Hematopoietic multipotent progenitor cell treated with erythropoietin and hydrocortisone succinate and interleukin-3 and kit ligand, for 8 days (in vitro differentiated cells): ENCODE results near the gene NDUFV1.
A peak's percentile ranks its signal among the peaks of the same experiment; 100 is the strongest.
"Not testable (repeated sequence)": the region's sequence is repeated elsewhere in the genome, so short reads cannot be mapped to it uniquely, and the experiment has no call there.

ENCODE experiments used
- DNase-seq: peaks from one replicate; pipeline ENCODE4 v3.0.0-alpha.2; 2015

The NDUFV1 gene

DNA sequence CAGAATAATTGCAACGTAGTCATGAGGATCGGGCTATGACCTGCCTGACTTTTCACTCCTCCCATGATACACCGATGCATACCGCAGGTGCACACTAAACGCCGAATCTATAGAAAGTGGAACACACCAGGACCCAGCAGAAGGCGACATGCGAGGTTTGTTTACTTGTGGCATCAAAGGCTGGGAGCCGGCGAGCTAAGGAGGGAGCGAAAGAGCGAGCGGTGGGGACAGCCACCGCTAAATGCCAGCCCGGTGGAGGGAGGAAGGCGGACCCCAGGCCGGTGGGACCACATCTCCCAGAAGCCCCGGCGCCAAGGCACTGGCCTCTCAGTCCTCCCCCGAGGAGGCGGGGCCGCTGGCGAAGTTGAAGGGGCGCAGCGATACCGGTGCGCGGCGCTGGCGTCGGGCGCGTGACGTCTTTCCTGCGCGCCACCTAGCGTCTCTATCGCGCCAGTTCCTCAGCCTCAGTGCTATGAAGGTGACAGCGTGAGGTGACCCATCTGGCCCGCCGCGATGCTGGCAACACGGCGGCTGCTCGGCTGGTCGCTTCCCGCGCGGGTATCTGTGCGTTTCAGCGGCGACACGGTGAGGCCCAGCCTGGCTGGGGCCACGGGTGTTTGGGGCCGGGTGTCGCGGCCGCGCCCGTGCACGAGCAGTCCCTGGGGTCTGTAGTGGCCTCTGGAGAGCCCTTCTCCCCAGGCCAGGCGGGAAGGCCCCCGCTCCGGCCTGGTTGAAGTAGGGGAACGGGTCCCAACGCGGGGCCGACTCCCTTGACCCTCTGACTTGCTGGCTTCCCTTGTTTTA, at the start of gene NDUFV1:
TSS of gene NDUFV1 (plus strand) at position 445 of the 804 bp plus-strand sequence. CDS start at position 514, 69 bp downstream.
- DNase-seq: peak; percentile 95

DNA sequence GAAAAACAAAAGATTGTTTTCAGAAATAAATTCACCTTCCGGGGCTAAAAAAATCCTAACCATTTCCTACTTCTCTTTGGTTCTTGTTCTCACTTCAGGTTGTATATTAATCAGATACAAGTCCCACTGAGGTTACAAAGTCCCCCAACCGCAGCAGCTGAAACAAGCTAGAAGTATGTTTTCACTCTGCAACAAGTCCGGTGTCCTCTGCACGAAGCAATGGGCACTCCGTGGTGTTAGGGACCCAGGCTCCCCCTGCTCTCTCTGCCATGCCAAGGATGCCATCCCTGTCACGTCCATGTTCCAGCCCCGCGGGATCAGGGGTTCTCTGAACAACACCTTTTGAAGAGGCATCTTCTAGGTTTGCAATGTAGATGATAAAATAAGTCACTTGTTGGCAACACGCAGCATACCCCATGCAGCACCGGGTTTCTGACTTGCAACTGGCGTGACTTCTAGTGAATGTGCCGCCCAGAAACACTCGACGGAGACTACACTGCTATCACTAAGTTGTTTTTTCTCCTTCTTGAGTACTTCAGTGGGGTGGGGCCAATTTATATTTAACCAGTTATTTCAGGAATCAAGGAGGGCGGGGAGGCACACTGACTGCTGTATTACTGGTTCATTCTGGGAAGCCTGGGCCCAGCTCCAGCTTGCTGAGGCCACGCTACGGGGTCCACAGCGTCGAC, 48.5 kb upstream of the NDUFV1 start:
- no peak for DNase-seq

DNA sequence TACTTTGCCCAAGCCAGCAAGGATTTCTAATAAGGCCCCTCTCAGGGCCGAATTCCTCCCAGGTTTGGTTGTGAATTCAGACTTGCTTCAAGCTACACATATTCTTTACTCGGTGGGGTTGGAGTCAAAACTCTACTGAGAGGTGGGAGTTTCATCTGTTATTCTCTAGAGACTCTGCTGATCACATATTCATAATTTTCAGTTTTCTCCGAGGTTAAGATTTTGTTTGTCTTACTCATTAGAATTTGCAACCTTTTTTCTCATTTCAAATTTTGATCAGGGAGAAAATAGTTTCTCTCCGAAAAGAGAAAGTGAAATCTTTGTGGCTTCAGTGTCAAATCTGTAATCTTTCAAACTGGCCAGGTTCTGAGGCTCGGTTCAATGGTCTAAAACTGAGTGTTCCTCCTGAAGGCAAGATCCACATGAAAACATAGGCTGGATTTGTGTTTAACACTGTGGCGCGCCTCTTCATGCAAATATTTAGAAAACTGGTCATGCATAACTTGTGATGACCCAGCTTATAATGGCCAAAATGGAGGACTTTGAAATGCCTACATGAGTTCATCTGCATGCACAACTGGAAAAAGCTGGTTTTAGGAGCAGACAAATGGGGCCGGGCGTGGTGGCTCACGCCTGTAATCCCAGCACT, 44.6 kb upstream of the NDUFV1 start:
- no peak for DNase-seq

DNA sequence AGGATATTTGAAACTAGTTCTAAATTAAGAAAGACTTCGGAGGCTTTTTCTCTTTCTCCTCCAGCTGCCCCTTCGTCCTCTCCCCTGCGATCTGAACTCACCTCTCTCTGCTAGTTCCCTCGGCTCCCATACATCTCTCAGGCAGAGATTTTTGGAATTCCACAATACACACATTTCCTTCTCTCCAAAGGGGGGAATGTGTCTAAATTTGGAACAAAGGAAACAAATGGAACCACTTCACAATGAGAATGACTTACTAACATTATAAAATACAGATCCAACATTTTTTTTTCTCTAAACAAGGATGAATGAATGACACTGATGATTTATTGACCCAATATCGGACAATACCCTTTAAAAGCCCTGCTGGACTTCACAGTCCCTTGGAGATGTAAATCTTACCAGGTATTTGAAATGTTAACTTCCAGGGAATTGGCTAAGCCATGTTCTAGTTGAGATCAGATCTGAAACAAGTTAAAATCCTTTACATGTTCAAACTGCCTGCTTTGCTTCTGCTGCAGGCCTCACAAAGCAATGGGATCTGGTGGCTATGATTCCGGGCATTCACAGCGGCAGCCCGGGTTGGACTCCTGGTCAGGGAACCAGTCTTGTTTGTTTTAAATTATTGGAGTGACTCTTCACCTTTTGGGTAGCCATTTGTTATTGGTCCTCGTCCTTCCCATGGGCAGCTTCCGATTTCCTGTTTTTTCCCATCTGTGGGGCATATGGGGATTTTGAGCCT, 43.6 kb upstream of the NDUFV1 start:
- DNase-seq: no peak

DNA sequence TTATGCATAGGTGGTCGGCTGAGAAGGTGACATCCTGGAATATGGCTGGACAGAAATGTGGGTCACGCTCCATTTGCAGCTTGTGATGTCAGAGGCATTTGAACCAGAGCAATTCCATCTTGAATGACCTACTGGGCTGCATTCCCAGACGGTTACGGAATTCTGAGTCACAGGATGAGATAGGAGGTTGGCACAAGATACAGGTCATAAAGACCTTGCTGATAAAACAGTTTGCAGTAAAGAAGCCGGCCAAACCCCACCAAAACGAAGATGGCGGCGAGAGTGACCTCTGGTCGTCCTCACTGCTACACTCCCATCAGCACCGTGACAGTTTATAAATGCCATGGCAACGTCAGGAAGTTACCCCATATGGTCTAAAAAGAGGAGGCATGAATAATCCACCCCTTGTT, 43.0 kb upstream of the NDUFV1 start:
- not testable (repeated sequence) for DNase-seq

DNA sequence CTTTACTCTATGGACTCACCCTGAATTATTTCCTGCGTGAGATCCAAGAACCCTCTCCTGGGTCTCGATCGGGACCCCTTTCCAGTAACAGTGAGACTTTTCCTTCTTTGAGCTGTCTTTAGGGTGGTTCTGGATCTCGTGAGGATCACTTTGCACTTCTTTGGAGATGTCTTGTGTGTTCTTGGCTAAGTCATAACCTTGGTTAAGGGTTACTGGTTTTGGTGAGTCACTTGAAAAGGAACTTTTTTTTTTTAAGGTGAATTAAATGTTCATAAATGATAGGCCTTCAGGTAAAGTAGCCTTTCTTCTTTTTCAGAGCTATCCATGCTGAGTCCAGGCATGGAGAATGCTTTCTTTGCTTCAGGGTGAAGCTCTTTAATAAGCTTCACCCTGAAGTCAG, 42.5 kb upstream of the NDUFV1 start:
- DNase-seq: no peak

DNA sequence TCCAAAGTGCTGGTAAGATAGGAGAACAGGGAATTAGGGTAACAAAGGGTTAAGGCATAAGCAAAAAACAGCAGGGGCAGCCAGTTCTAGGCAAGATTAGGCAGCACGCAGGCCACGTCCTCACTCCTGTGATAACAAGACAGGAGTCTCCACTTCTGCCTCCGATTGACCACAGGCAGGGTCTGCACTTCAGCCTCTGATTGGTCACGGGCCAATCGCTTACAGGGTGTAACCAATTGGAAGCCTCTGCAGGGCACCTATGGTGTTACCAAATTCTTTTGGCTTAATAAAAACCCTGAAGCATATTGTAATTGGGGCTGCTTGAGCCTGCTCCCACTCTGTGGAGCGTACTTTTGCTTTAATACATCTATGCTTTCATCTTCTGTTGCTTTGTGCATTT, 35.3 kb upstream of the NDUFV1 start:
- peak; percentile 30 for DNase-seq

DNA sequence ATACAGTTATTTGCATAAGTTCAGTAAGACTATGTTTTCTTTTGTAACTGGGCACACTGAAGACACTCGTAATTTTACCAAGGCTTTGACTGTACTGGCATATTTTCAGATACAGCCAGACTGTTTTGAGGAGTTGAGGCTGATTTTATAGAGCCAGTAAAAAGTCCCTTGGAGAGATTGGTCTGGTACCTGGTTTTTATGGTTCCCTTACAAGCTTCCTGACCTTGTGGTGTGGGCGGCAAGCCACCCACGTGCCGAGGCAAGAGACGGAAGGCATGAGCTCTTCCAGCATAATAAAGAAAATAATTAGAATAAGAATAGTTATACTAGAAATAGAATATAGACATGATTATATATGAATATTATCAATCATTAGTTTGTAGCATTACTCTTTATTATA, 34.4 kb upstream of the NDUFV1 start:
- DNase-seq: no peak

DNA sequence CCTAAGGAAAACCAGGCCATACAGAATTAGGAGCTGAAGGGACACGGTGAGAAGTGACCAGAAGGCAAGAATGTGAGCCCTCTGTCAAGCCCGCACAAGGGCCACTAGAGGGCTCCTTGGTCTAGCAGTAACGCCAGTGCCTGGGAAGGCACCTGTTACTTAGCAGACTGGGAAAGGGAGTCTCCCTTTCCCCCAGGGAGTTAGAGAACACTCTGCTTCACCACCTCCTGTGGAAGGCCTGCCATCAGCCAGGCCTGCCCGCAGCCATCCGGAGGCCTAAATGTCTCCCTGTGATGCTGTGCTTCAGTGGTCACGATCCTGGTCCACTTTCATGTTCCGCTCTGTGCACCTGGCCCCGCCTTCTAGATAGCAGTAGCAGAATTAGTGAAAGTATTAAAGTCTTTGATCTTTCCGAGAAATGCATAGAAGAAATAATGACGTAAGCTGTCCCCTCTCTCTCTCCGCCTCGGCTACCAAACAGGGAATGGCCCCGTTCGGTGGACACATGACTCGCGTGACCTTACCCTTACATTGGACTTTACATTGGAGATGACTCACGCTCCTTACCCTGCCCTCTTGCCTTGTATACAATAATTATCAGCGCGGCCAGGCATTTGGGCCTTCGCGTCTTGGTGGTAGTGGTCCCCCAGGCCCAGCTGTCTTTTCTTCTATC, 33.9 kb upstream of the NDUFV1 start:
- peak; percentile 49 for DNase-seq

DNA sequence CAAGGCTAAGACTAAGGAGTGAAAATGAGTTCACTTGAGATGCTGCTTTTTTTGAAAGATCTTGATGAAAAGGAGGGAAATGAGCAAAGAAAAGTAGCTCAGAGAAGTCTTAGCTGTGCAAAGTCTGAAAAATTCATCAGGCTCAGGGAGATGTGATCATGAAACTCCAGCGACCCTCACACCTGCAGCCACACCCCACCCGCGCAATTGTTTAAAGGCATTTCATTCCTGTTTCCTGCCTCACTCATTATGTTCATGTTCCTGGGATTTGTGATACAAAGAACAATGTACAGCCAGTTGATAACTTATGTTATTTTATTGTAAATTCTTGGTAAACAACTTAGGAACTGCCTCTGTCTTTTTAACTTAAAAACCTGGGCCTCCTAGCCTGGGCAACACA, 31.8 kb upstream of the NDUFV1 start:
- DNase-seq: no peak

DNA sequence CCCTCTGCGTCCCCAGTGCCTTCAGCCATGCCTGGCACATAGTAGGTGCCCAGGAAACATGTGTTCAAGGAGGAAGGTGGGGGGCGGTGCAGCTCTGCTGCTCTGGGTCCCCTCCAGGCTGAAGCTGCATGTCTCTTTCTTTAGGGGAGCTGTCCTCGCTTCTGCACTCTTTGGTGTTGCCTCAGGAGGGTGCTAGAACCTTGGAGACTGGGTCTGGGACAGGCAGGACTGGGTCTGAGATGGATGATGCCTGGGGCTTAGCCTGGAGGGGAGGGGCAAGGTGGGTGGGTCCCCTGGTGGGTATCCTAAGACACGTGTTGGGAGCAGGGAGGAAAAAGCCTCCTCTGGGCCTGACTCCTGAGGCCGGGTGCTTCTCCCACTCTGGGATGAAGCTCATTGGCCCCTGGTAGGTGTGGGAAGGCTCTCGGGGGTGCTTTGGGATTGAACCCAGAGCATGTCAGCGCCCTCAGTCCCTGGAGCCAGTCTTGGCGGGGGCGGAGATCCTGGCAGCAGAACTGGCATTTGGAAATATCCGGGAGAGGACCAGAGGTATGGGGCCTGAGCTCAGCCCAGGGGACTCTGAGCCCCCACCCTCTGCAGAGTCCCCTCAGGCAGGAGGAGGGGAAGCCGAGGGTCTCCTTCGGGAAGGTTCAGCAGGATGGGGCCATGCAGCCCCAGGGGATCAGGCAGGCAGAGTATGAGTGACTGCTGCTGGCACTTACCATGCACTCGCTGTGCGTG, 29.8 kb upstream of the NDUFV1 start:
- no peak for DNase-seq

DNA sequence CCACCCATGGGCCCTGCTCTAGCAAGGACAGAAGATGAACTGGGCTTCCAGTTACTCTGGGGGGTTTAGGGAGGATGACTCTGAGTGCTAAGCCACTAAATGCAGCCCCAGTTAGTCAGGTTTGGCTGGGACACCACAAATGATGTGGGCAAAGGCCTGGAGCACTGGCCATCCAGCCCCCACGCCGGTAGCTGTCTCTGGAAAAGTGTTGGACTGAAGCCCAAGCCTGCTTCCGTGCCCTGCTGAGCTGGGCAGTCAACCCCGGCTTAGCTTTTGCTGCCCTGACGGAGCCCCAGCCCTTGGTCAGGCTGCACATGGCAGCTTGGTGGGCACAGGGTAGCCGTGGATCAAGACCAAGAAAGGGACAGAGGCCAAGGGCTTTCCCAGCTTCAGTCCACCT, 28.8 kb upstream of the NDUFV1 start:
- no peak for DNase-seq

DNA sequence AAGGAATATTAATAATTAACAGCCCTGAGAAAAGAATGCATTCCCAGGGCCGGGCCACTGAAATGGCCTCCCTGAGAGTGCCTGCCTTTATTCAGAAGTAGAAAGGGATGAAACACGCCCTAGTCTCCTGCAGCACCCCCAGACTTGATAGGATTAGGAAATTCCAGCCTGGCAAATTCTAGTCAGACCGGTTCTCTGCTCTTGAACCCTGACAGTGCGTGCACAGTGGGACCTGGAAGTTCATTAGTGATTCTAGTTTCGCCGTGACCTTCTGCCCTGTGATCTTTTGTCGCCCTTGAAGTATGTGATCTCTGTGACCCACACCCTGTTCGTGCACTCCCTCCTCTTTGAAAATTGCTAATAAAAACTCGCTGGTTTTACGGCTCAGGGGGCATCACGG, 25.3 kb upstream of the NDUFV1 start:
- DNase-seq: no peak

DNA sequence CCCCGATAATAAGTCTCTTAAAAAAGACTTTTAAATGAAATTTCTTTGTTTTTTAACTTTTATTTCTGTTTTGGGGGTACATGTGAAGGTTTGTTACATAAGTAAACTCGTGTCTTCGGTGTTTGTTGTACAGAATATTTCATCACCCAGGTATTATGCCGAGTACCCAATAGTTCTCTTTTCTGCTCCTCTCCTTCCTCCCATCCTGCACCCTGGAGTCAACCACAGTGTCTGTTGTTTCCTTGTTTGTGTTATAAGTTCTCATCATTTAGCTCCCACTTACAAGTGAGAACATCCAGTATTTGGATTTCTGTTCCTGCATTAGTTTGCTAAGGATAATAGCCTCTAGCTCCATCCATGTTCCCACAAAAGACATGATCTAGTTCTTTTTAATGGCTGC, 24.7 kb upstream of the NDUFV1 start:
- DNase-seq: no peak

DNA sequence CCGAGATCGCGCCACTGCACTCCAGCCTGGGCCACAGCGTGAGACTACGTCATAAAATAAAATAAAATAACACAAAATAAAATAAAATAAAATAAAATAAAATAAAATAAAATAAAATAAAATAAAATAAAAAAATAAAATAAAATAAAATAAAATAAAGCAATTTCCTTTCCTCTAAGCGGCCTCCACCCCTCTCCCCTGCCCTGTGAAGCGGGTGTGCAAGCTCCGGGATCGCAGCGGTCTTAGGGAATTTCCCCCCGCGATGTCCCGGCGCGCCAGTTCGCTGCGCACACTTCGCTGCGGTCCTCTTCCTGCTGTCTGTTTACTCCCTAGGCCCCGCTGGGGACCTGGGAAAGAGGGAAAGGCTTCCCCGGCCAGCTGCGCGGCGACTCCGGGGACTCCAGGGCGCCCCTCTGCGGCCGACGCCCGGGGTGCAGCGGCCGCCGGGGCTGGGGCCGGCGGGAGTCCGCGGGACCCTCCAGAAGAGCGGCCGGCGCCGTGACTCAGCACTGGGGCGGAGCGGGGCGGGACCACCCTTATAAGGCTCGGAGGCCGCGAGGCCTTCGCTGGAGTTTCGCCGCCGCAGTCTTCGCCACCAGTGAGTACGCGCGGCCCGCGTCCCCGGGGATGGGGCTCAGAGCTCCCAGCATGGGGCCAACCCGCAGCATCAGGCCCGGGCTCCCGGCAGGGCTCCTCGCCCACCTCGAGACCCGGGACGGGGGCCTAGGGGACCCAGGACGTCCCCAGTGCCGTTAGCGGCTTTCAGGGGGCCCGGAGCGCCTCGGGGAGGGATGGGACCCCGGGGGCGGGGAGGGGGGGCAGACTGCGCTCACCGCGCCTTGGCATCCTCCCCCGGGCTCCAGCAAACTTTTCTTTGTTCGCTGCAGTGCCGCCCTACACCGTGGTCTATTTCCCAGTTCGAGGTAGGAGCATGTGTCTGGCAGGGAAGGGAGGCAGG, 23.2 kb upstream of the NDUFV1 start, which contains the start of gene GSTP1:
TSS of gene GSTP1 (plus strand) at position 566 of the 958 bp plus-strand sequence. CDS start at position 598, 32 bp downstream.
- peak; percentile 76 for DNase-seq

DNA sequence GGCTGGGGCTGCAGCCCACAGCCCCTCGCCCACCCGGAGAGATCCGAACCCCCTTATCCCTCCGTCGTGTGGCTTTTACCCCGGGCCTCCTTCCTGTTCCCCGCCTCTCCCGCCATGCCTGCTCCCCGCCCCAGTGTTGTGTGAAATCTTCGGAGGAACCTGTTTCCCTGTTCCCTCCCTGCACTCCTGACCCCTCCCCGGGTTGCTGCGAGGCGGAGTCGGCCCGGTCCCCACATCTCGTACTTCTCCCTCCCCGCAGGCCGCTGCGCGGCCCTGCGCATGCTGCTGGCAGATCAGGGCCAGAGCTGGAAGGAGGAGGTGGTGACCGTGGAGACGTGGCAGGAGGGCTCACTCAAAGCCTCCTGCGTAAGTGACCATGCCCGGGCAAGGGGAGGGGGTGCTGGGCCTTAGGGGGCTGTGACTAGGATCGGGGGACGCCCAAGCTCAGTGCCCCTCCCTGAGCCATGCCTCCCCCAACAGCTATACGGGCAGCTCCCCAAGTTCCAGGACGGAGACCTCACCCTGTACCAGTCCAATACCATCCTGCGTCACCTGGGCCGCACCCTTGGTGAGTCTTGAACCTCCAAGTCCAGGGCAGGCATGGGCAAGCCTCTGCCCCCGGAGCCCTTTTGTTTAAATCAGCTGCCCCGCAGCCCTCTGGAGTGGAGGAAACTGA, 22.4 kb upstream of the NDUFV1 start:
- peak; percentile 26 for DNase-seq

DNA sequence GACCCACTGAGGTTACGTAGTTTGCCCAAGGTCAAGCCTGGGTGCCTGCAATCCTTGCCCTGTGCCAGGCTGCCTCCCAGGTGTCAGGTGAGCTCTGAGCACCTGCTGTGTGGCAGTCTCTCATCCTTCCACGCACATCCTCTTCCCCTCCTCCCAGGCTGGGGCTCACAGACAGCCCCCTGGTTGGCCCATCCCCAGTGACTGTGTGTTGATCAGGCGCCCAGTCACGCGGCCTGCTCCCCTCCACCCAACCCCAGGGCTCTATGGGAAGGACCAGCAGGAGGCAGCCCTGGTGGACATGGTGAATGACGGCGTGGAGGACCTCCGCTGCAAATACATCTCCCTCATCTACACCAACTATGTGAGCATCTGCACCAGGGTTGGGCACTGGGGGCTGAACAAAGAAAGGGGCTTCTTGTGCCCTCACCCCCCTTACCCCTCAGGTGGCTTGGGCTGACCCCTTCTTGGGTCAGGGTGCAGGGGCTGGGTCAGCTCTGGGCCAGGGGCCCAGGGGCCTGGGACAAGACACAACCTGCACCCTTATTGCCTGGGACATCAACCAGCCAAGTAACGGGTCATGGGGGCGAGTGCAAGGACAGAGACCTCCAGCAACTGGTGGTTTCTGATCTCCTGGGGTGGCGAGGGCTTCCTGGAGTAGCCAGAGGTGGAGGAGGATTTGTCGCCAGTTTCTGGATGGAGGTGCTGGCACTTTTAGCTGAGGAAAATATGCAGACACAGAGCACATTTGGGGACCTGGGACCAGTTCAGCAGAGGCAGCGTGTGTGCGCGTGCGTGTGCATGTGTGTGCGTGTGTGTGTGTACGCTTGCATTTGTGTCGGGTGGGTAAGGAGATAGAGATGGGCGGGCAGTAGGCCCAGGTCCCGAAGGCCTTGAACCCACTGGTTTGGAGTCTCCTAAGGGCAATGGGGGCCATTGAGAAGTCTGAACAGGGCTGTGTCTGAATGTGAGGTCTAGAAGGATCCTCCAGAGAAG, 21.6 kb upstream of the NDUFV1 start:
- no peak for DNase-seq

DNA sequence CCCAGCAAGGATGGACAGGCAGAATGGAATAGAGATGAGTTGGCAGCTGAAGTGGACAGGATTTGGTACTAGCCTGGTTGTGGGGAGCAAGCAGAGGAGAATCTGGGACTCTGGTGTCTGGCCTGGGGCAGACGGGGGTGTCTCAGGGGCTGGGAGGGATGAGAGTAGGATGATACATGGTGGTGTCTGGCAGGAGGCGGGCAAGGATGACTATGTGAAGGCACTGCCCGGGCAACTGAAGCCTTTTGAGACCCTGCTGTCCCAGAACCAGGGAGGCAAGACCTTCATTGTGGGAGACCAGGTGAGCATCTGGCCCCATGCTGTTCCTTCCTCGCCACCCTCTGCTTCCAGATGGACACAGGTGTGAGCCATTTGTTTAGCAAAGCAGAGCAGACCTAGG, 20.8 kb upstream of the NDUFV1 start:
- no peak for DNase-seq
